SK-N-SH (cell line): Measurements from ENCODE around the gene AGBL4. TPM values are rescaled to one million over a fixed set of nuclear protein-coding genes. Genes with fewer than 3 reads are reported as not detected.

Experiments
- CTCF ChIA-PET: fragments of 300-600, 350-600 bp; formaldehyde crosslinking; extraction: SDS; loops from one replicate; lab custom pipeline; 2021; lab: Yijun Ruan, JAX
- POLR2A ChIA-PET: fragments of 350-600 bp; sonication (Branson Sonifier 250); formaldehyde crosslinking; extraction: SDS; loops from one replicate; lab custom pipeline; 2020; ENCODE audit warnings: antibody characterized with exemption, inconsistent platforms; lab: Yijun Ruan, JAX
- DNase-seq: peaks from one replicate; pipeline ENCODE4 v3.0.0; 2012
- H2AFZ ChIP-seq: fragments of 200-600 bp; sonication (generic); 2 replicates; pipeline ENCODE4 v1.8.1; 2016; ENCODE audit warnings: antibody characterized with exemption, mild to moderate bottlenecking, low read depth
- H3F3A ChIP-seq: fragments of 200-600 bp; sonication (generic); replicated peaks from 2 replicates; pipeline ENCODE3; 2016; ENCODE audit warnings: antibody characterized with exemption, mild to moderate bottlenecking; ENCODE audit not compliant: insufficient read depth
- H3K27ac ChIP-seq, 2 experiments: fragments of 200-500 bp in 1 of 2; fragments of 200-600 bp in 1 of 2; sonication (Bioruptor generic) in 1 of 2; sonication (generic), shearing (Covaris generic) in 1 of 2; 2 replicates each; pipeline versions ENCODE4 v1.5.1 to v1.6.1; 2014 to 2016; ENCODE audit warnings: low read depth in 2 of 2, inconsistent platforms in 1 of 2, low read length in 1 of 2, mild to moderate bottlenecking in 1 of 2, mixed read lengths in 1 of 2
- H3K27me3 ChIP-seq: fragments of 200-600 bp; sonication (generic), shearing (Covaris generic); 2 replicates; pipeline ENCODE4 v1.6.1; 2016; ENCODE audit warnings: mixed run types; ENCODE audit not compliant: insufficient read depth
- H3K36me3 ChIP-seq, 2 experiments: fragments of 200-500 bp in 1 of 2; fragments of 200-600 bp in 1 of 2; sonication (Bioruptor generic) in 1 of 2; sonication (generic) in 1 of 2; replicated peaks in 1 of 2; 2 replicates each; pipeline versions ENCODE3 to v1.5.1; 2014 to 2016; ENCODE audit warnings: low read length in 1 of 2, mild to moderate bottlenecking in 1 of 2; ENCODE audit not compliant: insufficient read depth in 2 of 2, control insufficient read depth in 1 of 2
- H3K4me1 ChIP-seq, 2 experiments: fragments of 200-500 bp in 1 of 2; fragments of 200-600 bp in 1 of 2; sonication (Bioruptor generic) in 1 of 2; sonication (generic), shearing (Covaris generic) in 1 of 2; 2 replicates each; pipeline versions ENCODE4 v1.5.1 to v1.6.1; 2014 to 2016; ENCODE audit warnings: low read depth in 1 of 2, low read length in 1 of 2, mixed run types in 1 of 2; ENCODE audit not compliant: insufficient read depth in 2 of 2, control insufficient read depth in 1 of 2
- H3K4me2 ChIP-seq: fragments of 200-600 bp; sonication (generic), shearing (Covaris generic); 2 replicates; pipeline ENCODE4 v1.6.1; 2017; ENCODE audit warnings: mixed run types
- H3K4me3 ChIP-seq, 2 experiments: fragments of 200-500 bp in 1 of 2; fragments of 200-600 bp in 1 of 2; sonication (Bioruptor generic) in 1 of 2; sonication (generic), shearing (Covaris generic) in 1 of 2; 2 replicates each; pipeline versions ENCODE4 v1.5.1 to v1.8.1; 2014 to 2016; ENCODE audit warnings: low read depth in 2 of 2, inconsistent platforms in 1 of 2, low read length in 1 of 2, mild to moderate bottlenecking in 1 of 2, mixed read lengths in 1 of 2, moderate library complexity in 1 of 2
- H3K79me2 ChIP-seq: fragments of 200-600 bp; sonication (generic); 2 replicates; pipeline ENCODE4 v1.8.1; 2017; ENCODE audit warnings: mild to moderate bottlenecking; ENCODE audit not compliant: insufficient read depth
- H3K9ac ChIP-seq: fragments of 200-600 bp; sonication (generic); 2 replicates; pipeline ENCODE4 v1.6.1; 2017; ENCODE audit warnings: mixed run types
- H3K9me2 ChIP-seq: fragments of 200-600 bp; sonication (generic); 2 replicates; pipeline ENCODE4 v1.6.1; 2017; ENCODE audit warnings: mixed run types
- H3K9me3 ChIP-seq: fragments of 200-600 bp; sonication (generic); 2 replicates; pipeline ENCODE4 v1.6.1; 2017; ENCODE audit warnings: mixed run types, mild to moderate bottlenecking, moderate library complexity
- H4K20me1 ChIP-seq: fragments of 200-600 bp; sonication (generic); 2 replicates; pipeline ENCODE4 v1.6.1; 2017; ENCODE audit warnings: mild to moderate bottlenecking, mixed run types; ENCODE audit not compliant: insufficient read depth
- EP300 ChIP-seq, 2 experiments: IDR thresholded peaks; 2 replicates each; pipeline versions ENCODE4 v1.4.0 to v1.6.1; 2012; ENCODE audit warnings: borderline replicate concordance in 1 of 2, low read depth in 1 of 2, low read length in 1 of 2
- FOXM1 ChIP-seq: IDR thresholded peaks from 2 replicates; pipeline ENCODE4 v1.4.0; 2012; ENCODE audit warnings: low read depth, mild to moderate bottlenecking
- GABPA ChIP-seq: IDR thresholded peaks from 2 replicates; pipeline ENCODE4 v1.4.0; 2012; ENCODE audit warnings: low read depth, mild to moderate bottlenecking
- IRF3 ChIP-seq: fragments of 150-350 bp; IDR thresholded peaks from 2 replicates; pipeline ENCODE4 v1.6.1; 2016; ENCODE audit warnings: mild to moderate bottlenecking, low read depth, low read length
- JUND ChIP-seq: IDR thresholded peaks from 2 replicates; pipeline ENCODE4 v1.4.0; 2012
- MAX ChIP-seq: IDR thresholded peaks from 2 replicates; pipeline ENCODE4 v1.4.0; 2012; ENCODE audit warnings: low read depth
- MEF2A ChIP-seq: IDR thresholded peaks from 2 replicates; pipeline ENCODE4 v1.4.0; 2012; ENCODE audit warnings: low read depth, borderline replicate concordance
- MXI1 ChIP-seq: IDR thresholded peaks from 2 replicates; pipeline ENCODE4 v1.6.1; 2012; ENCODE audit warnings: mild to moderate bottlenecking, low read depth, low read length, improper control_type of control experiment
- NFIC ChIP-seq: IDR thresholded peaks from 2 replicates; pipeline ENCODE4 v1.4.0; 2012; ENCODE audit warnings: borderline replicate concordance
- NRF1 ChIP-seq: IDR thresholded peaks from 2 replicates; pipeline ENCODE4 v1.6.1; 2012; ENCODE audit warnings: low read depth, mild to moderate bottlenecking, low read length
- SIN3A ChIP-seq: IDR thresholded peaks from 2 replicates; pipeline ENCODE4 v1.6.1; 2012; ENCODE audit warnings: low read depth, mild to moderate bottlenecking, low read length, moderate library complexity, borderline replicate concordance
- SMC3 ChIP-seq: IDR thresholded peaks from 2 replicates; pipeline ENCODE4 v1.6.1; 2012; ENCODE audit warnings: low read depth, low read length, improper control_type of control experiment
- TAF1 ChIP-seq: IDR thresholded peaks from 2 replicates; pipeline ENCODE4 v1.6.1; 2012; ENCODE audit warnings: low read depth, mild to moderate bottlenecking, low read length, moderate library complexity, borderline replicate concordance
- TCF12 ChIP-seq: IDR thresholded peaks from 2 replicates; pipeline ENCODE4 v1.4.0; 2012
- TEAD4 ChIP-seq: IDR thresholded peaks from 2 replicates; pipeline ENCODE4 v1.4.0; 2012; ENCODE audit warnings: mild to moderate bottlenecking, borderline replicate concordance; ENCODE audit not compliant: insufficient read depth
- WGBS: methylation state at CpG from one replicate; pipeline ENCODE4 v1.1.6; 2017; ENCODE audit warnings: low lambda C conversion rate; 5-methylcytosine and 5-hydroxymethylcytosine counted together
- polyA plus RNA-seq, 3 experiments: library from polyadenylated mRNA; depleted of rRNA; stranded (reverse); fragments of >200 nt; gene quantifications; 2 replicates each; pipeline ENCODE4 v1.2.3, GENCODE V29; 2012

The AGBL4 gene
- polyA plus RNA-seq, 1 of the 3 experiments (the other 2 are of a cell fraction): 0.07 TPM

GRCh38 chr1:48749068-48749467 is 1274.7 kb downstream of the AGBL4 start:
- H3K27me3 ChIP-seq: no peaks in the 10 kb centered on the region
- CTCF ChIA-PET: no interaction called here
- no peak overlapping the region for H3K4me2 ChIP-seq
- H3K79me2 ChIP-seq: no peaks in the 10 kb centered on the region
- DNase-seq: no peak
- H3F3A ChIP-seq: no peaks in the 10 kb centered on the region
- no peak for TF ChIP-seq MXI1
- POLR2A ChIA-PET: no interaction called here
- no peaks in the 10 kb centered on the region for H4K20me1 ChIP-seq
- no peak overlapping the region for H3K4me3 ChIP-seq
- H3K9me2 ChIP-seq: no peaks in the 10 kb centered on the region
- WGBS: 77% methylated on average over 7 of the region's 7 CpGs
- no peak overlapping the region for H2AFZ ChIP-seq
- no peaks in the 10 kb centered on the region for H3K9me3 ChIP-seq
- no peak overlapping the region for H3K27ac ChIP-seq
- H3K4me1 ChIP-seq: no peaks in the 10 kb centered on the region
- H3K9ac ChIP-seq: no peak overlapping the region
- peaks cover 4 to 41% of the 10 kb centered on the region in 2 experiments for H3K36me3 ChIP-seq

- Histone ChIP-seq H3K9me3 (no peaks in the 10 kb centered on the region), H2AFZ (no peak overlapping the region), H3K79me2 (no peaks in the 10 kb centered on the region), H3F3A (no peaks in the 10 kb centered on the region), H3K4me2 (no peak overlapping the region), H4K20me1 (no peaks in the 10 kb centered on the region), H3K36me3 (peaks cover 4 to 49% of the 10 kb centered on the region in 2 experiments), H3K4me1 (no peaks in the 10 kb centered on the region), H3K4me3 (no peak overlapping the region), H3K9me2 (no peaks in the 10 kb centered on the region)
- DNase-seq: no peak
- WGBS: 95% methylated on average over 5 of the region's 5 CpGs
- TF ChIP-seq NRF1 (no peak), IRF3 (no peak), SMC3 (no peak), JUND (no peak), TAF1 (no peak), MXI1 (no peak), MAX (no peak), TEAD4 (no peak), TCF12 (no peak), EP300 (IDR thresholded peaks at IDR 0.05; ENCODE audit: borderline replicate concordance in 1 of 2, low read depth in 1 of 2, low read length in 1 of 2) (no peak), FOXM1 (no peak), MEF2A (no peak), SIN3A (no peak), GABPA (no peak), NFIC (no peak)
- TF ChIP-seq, all 33 proteins: peak for 0
- CTCF ChIA-PET: interaction anchor here (1.0 kb wide), 1 partner anchor 10 kb away, joined by 4 read pairs; no protein-coding TSS in a partner anchor
- Histone ChIP-seq H3K27ac (no peak overlapping the region), H3K9ac (no peak overlapping the region), H3K27me3 (no peaks in the 10 kb centered on the region)
- POLR2A ChIA-PET: no interaction called here
Observed at GRCh38 chr1:48746906-48747305, 1276.8 kb downstream of the AGBL4 start.
